GM23338 (cell line): ENCODE results near the gene PPP1CB. TPM values are rescaled to one million over a fixed set of nuclear protein-coding genes. Genes with fewer than 3 reads are reported as not detected.

Source experiments
- ATAC-seq: fragments of 200-7000 bp; cut with Tn5 transposase; 3 replicates; pipeline ENCODE4 v1.9.1; 2020
- DNase-seq: peaks from one replicate; pipeline ENCODE4 v3.0.0-alpha.2; 2015; ENCODE audit warnings: low spot score
- H2AFZ ChIP-seq: fragments of 200-600 bp; sonication (generic); 2 replicates; pipeline ENCODE4 v1.8.0; 2016; ENCODE audit warnings: antibody characterized with exemption, mild to moderate bottlenecking, moderate library complexity
- H3F3A ChIP-seq: fragments of 200-600 bp; sonication (generic); replicated peaks from 2 replicates; pipeline ENCODE4 v1.8.0; 2017; ENCODE audit warnings: antibody characterized with exemption, mixed run types, low read depth
- H3K27ac ChIP-seq: fragments of 200-600 bp; sonication (generic); 2 replicates; pipeline ENCODE4 v1.6.1; 2016; ENCODE audit warnings: low read depth
- H3K27me3 ChIP-seq: fragments of 200-600 bp; sonication (generic); 2 replicates; pipeline ENCODE4 v1.8.0; 2016; ENCODE audit warnings: mild to moderate bottlenecking, mixed run types, moderate library complexity; ENCODE audit not compliant: insufficient read depth
- H3K36me3 ChIP-seq: fragments of 200-600 bp; sonication (generic); 2 replicates; pipeline ENCODE4 v1.8.0; 2016; ENCODE audit warnings: mild to moderate bottlenecking; ENCODE audit not compliant: insufficient read depth
- H3K4me1 ChIP-seq: fragments of 200-600 bp; sonication (generic); 2 replicates; pipeline ENCODE4 v1.8.0; 2016; ENCODE audit warnings: mild to moderate bottlenecking, moderate library complexity; ENCODE audit not compliant: insufficient read depth
- H3K4me2 ChIP-seq: fragments of 200-600 bp; sonication (generic); 2 replicates; pipeline ENCODE4 v1.7.1; 2017; ENCODE audit warnings: mixed run types
- H3K4me3 ChIP-seq: fragments of 200-600 bp; sonication (generic); 2 replicates; pipeline ENCODE4 v1.6.1; 2016; ENCODE audit warnings: mixed run types
- H3K79me2 ChIP-seq: fragments of 200-600 bp; sonication (generic); replicated peaks from 2 replicates; pipeline ENCODE4 v1.8.0; 2017; ENCODE audit warnings: mild to moderate bottlenecking; ENCODE audit not compliant: insufficient read depth
- H3K9me2 ChIP-seq: fragments of 200-600 bp; sonication (generic); 2 replicates; pipeline ENCODE4 v1.8.0; 2017; ENCODE audit not compliant: insufficient read depth
- H4K20me1 ChIP-seq: fragments of 200-600 bp; sonication (generic); replicated peaks from 2 replicates; pipeline ENCODE4 v1.8.0; 2017; ENCODE audit warnings: mild to moderate bottlenecking; ENCODE audit not compliant: insufficient read depth
- H3K27ac Mint-ChIP-seq: 2 replicates; pipeline ENCODE4 v1.8.0; 2020; ENCODE audit warnings: inconsistent platforms, mild to moderate bottlenecking, moderate library complexity, mixed read lengths
- H3K27me3 Mint-ChIP-seq: 3 replicates; pipeline ENCODE4 v1.8.0; 2022; ENCODE audit warnings: low read depth, mild to moderate bottlenecking, moderate library complexity, mixed read lengths, inconsistent platforms; ENCODE audit not compliant: insufficient read depth, poor library complexity
- H3K36me3 Mint-ChIP-seq: 3 replicates; pipeline ENCODE4 v1.8.0; 2021; ENCODE audit warnings: low read depth, mild to moderate bottlenecking, inconsistent platforms, moderate library complexity, mixed read lengths
- H3K4me1 Mint-ChIP-seq: 3 replicates; pipeline ENCODE4 v1.8.0; 2020; ENCODE audit warnings: mild to moderate bottlenecking, inconsistent platforms, mixed read lengths
- H3K4me3 Mint-ChIP-seq: 3 replicates; pipeline ENCODE4 v1.8.0; 2021; ENCODE audit warnings: moderate library complexity, mild to moderate bottlenecking, inconsistent platforms, mixed read lengths
- H3K9me3 Mint-ChIP-seq: 3 replicates; pipeline ENCODE4 v1.8.0; 2020; ENCODE audit warnings: moderate library complexity, mild to moderate bottlenecking, inconsistent platforms, mixed read lengths
- CREB1 ChIP-seq: fragments of 250-450 bp; sonication (Bioruptor Pico); IDR thresholded peaks from 2 replicates; pipeline ENCODE4 v1.5.0; 2020; ENCODE audit warnings: low read depth, mild to moderate bottlenecking, moderate library complexity
- EZH2 ChIP-seq: fragments of 200-600 bp; sonication (generic); IDR thresholded peaks from one replicate; pipeline ENCODE4 v1.8.0; 2017; ENCODE audit warnings: antibody characterized with exemption, mild to moderate bottlenecking, low read depth; ENCODE audit not compliant: unreplicated experiment
- EZH2phosphoT487 ChIP-seq: fragments of 200-600 bp; sonication (generic); IDR thresholded peaks from one replicate; pipeline ENCODE4 v1.8.1; 2018; ENCODE audit warnings: antibody characterized with exemption; ENCODE audit not compliant: unreplicated experiment
- POLR2AphosphoS5 ChIP-seq: IDR thresholded peaks from 2 replicates; pipeline ENCODE4 v1.6.1; 2016; ENCODE audit warnings: antibody characterized with exemption, low read depth
- STAT1 ChIP-seq: IDR thresholded peaks from one replicate; pipeline ENCODE4 v1.6.1; 2016; ENCODE audit warnings: antibody characterized with exemption; ENCODE audit not compliant: unreplicated experiment
- polyA plus RNA-seq: library from polyadenylated mRNA; unstranded; fragments of >200 nt; fragmentation: Nextera tagmentation; extraction: Ambion mirVana; gene quantifications from 2 replicates; pipeline ENCODE4 v1.2.1, GENCODE V29; 2016
- total RNA-seq: library from RNA; depleted of rRNA; stranded (reverse); fragments of >200 nt; shearing (Covaris generic); gene quantifications from 2 replicates; pipeline ENCODE4 v1.2.3, GENCODE V29; 2014
- TF ChIP-seq, protein P1 (sequence below): fragments of 250-450 bp; sonication (Bioruptor Pico); IDR thresholded peaks from 2 replicates; pipeline ENCODE4 v1.5.0; 2020; ENCODE audit warnings: mild to moderate bottlenecking, moderate library complexity
- TF ChIP-seq, protein P2 (sequence below): IDR thresholded peaks from 2 replicates; pipeline ENCODE4 v1.6.1; 2016; ENCODE audit warnings: antibody characterized with exemption
- TF ChIP-seq, protein P3 (sequence below): IDR thresholded peaks from one replicate; pipeline ENCODE4 v1.6.1; 2018; ENCODE audit warnings: antibody characterized with exemption; ENCODE audit not compliant: unreplicated experiment
- TF ChIP-seq, protein P4 (sequence below), 2 experiments: fragments of 200-600 bp in 1 of 2; sonication (generic) in 1 of 2; conservative IDR thresholded peaks; 2 replicates each; pipeline versions ENCODE4 v1.5.1 to v1.6.1; 2016 to 2017; ENCODE audit warnings: antibody characterized with exemption in 2 of 2, low read depth in 2 of 2, mild to moderate bottlenecking in 2 of 2, moderate library complexity in 1 of 2

The PPP1CB gene
- total and polyA plus RNA-seq, 2 experiments from 2014 or later, result 103 to 118 TPM

DNA sequence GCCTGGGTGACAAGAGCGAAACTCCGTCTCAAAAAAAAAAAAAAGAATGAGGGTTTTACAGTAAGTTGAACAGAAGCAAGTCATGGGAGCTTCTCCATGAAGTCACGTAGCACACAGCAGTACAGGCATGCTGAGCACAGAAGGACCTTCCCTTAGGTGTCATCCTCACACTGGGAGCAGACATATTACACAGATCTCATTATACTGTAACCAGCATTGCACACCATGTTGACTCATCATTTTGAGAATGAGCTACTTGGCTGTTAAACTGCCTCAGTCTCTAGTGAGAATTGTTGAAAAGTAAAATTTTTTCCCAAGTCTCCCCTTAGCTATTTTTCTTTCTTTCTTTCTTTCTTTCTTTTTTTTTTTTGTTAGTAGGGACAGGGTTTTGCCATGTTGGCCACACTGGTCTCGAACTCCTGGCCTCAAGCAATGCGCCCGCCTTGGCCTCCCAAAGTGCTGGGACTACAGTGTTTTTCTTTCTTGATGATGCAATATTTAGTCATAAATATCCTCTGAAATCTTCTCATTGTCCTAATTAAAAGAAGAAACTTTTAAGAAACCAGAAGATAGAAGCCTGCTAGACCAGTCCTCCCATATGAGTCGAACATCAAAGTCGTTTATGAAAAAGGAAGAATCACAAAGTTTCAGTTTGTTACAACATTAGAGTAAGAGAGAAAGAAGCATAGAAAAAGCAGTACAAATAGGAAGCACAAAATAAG lies 37.9 kb upstream of the PPP1CB start (continued):
- TF ChIP-seq, protein P1, sequence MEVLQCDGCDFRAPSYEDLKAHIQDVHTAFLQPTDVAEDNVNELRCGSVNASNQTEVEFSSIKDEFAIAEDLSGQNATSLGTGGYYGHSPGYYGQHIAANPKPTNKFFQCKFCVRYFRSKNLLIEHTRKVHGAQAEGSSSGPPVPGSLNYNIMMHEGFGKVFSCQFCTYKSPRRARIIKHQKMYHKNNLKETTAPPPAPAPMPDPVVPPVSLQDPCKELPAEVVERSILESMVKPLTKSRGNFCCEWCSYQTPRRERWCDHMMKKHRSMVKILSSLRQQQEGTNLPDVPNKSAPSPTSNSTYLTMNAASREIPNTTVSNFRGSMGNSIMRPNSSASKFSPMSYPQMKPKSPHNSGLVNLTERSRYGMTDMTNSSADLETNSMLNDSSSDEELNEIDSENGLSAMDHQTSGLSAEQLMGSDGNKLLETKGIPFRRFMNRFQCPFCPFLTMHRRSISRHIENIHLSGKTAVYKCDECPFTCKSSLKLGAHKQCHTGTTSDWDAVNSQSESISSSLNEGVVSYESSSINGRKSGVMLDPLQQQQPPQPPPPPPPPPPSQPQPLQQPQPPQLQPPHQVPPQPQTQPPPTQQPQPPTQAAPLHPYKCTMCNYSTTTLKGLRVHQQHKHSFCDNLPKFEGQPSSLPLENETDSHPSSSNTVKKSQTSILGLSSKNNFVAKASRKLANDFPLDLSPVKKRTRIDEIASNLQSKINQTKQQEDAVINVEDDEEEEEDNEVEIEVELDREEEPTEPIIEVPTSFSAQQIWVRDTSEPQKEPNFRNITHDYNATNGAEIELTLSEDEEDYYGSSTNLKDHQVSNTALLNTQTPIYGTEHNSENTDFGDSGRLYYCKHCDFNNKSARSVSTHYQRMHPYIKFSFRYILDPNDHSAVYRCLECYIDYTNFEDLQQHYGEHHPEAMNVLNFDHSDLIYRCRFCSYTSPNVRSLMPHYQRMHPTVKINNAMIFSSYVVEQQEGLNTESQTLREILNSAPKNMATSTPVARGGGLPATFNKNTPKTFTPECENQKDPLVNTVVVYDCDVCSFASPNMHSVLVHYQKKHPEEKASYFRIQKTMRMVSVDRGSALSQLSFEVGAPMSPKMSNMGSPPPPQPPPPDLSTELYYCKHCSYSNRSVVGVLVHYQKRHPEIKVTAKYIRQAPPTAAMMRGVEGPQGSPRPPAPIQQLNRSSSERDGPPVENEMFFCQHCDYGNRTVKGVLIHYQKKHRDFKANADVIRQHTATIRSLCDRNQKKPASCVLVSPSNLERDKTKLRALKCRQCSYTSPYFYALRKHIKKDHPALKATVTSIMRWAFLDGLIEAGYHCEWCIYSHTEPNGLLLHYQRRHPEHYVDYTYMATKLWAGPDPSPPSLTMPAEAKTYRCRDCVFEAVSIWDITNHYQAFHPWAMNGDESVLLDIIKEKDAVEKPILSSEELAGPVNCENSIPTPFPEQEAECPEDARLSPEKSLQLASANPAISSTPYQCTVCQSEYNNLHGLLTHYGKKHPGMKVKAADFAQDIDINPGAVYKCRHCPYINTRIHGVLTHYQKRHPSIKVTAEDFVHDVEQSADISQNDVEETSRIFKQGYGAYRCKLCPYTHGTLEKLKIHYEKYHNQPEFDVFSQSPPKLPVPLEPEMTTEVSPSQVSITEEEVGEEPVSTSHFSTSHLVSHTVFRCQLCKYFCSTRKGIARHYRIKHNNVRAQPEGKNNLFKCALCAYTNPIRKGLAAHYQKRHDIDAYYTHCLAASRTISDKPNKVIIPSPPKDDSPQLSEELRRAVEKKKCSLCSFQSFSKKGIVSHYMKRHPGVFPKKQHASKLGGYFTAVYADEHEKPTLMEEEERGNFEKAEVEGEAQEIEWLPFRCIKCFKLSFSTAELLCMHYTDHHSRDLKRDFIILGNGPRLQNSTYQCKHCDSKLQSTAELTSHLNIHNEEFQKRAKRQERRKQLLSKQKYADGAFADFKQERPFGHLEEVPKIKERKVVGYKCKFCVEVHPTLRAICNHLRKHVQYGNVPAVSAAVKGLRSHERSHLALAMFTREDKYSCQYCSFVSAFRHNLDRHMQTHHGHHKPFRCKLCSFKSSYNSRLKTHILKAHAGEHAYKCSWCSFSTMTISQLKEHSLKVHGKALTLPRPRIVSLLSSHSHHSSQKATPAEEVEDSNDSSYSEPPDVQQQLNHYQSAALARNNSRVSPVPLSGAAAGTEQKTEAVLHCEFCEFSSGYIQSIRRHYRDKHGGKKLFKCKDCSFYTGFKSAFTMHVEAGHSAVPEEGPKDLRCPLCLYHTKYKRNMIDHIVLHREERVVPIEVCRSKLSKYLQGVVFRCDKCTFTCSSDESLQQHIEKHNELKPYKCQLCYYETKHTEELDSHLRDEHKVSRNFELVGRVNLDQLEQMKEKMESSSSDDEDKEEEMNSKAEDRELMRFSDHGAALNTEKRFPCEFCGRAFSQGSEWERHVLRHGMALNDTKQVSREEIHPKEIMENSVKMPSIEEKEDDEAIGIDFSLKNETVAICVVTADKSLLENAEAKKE (CRISPR knock-in tag), result no peak
- TF ChIP-seq, protein P2, sequence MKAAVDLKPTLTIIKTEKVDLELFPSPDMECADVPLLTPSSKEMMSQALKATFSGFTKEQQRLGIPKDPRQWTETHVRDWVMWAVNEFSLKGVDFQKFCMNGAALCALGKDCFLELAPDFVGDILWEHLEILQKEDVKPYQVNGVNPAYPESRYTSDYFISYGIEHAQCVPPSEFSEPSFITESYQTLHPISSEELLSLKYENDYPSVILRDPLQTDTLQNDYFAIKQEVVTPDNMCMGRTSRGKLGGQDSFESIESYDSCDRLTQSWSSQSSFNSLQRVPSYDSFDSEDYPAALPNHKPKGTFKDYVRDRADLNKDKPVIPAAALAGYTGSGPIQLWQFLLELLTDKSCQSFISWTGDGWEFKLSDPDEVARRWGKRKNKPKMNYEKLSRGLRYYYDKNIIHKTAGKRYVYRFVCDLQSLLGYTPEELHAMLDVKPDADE, result no peak

DNA sequence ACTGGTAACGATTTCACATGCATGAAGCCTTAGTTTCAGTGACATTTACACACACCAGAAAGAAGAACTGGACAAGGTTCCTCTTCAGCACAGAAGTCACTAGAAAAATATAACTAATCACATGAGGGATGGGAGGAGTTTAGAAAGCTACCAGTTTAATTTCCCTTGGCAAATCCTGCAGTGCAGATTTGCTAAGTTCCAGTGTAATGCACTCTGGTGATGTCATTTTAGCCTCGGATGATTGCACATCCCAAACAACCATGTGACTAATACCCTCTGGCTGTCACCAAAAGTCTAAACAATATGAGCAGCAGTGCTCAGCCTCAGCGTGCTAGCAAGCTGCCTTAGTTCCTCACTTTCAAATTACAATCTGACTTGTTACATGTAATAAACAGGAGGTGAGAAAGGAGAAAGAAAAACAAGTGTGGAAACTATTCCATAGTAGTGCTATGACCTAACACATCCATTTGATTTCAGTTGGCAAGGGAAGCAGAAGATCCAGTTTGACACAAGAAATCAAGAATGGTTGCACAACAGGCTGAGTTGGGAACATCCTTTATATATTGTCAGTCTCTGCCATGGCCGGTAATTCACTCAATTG lies 35.3 kb upstream of the PPP1CB start:
- Histone ChIP-seq H3F3A (no peaks in the 10 kb centered on the region), H3K79me2 (no peaks in the 10 kb centered on the region), H2AFZ (no peak overlapping the region), H3K4me1 (no peaks in the 10 kb centered on the region), H3K27ac (no peak overlapping the region), H3K4me2 (no peak overlapping the region), H3K9me2 (no peaks in the 10 kb centered on the region), H3K4me3 (no peak overlapping the region), H3K36me3 (no peaks in the 10 kb centered on the region), H4K20me1 (no peaks in the 10 kb centered on the region), H3K27me3 (no peaks in the 10 kb centered on the region)
- H3K4me1 Mint-ChIP-seq, result no peaks in the 10 kb centered on the region
- no peak overlapping the region for H3K27ac Mint-ChIP-seq
- H3K27me3 Mint-ChIP-seq, result peaks cover 1% of the 10 kb centered on the region
- DNase-seq (no peak), ATAC-seq (no peak)
- no peaks in the 10 kb centered on the region for H3K36me3 Mint-ChIP-seq
- no peak overlapping the region for H3K4me3 Mint-ChIP-seq
- H3K9me3 Mint-ChIP-seq, result no peaks in the 10 kb centered on the region; the same call in 1 of the 3 replicates
- TF ChIP-seq STAT1 (no peak), CREB1 (CRISPR knock-in tag) (no peak), EZH2 (no peak), POLR2AphosphoS5 (no peak), EZH2phosphoT487 (no peak)
- TF ChIP-seq, protein P2, result no peak
- TF ChIP-seq, protein P3, sequence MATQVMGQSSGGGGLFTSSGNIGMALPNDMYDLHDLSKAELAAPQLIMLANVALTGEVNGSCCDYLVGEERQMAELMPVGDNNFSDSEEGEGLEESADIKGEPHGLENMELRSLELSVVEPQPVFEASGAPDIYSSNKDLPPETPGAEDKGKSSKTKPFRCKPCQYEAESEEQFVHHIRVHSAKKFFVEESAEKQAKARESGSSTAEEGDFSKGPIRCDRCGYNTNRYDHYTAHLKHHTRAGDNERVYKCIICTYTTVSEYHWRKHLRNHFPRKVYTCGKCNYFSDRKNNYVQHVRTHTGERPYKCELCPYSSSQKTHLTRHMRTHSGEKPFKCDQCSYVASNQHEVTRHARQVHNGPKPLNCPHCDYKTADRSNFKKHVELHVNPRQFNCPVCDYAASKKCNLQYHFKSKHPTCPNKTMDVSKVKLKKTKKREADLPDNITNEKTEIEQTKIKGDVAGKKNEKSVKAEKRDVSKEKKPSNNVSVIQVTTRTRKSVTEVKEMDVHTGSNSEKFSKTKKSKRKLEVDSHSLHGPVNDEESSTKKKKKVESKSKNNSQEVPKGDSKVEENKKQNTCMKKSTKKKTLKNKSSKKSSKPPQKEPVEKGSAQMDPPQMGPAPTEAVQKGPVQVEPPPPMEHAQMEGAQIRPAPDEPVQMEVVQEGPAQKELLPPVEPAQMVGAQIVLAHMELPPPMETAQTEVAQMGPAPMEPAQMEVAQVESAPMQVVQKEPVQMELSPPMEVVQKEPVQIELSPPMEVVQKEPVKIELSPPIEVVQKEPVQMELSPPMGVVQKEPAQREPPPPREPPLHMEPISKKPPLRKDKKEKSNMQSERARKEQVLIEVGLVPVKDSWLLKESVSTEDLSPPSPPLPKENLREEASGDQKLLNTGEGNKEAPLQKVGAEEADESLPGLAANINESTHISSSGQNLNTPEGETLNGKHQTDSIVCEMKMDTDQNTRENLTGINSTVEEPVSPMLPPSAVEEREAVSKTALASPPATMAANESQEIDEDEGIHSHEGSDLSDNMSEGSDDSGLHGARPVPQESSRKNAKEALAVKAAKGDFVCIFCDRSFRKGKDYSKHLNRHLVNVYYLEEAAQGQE, result no peak
- TF ChIP-seq, protein P4, sequence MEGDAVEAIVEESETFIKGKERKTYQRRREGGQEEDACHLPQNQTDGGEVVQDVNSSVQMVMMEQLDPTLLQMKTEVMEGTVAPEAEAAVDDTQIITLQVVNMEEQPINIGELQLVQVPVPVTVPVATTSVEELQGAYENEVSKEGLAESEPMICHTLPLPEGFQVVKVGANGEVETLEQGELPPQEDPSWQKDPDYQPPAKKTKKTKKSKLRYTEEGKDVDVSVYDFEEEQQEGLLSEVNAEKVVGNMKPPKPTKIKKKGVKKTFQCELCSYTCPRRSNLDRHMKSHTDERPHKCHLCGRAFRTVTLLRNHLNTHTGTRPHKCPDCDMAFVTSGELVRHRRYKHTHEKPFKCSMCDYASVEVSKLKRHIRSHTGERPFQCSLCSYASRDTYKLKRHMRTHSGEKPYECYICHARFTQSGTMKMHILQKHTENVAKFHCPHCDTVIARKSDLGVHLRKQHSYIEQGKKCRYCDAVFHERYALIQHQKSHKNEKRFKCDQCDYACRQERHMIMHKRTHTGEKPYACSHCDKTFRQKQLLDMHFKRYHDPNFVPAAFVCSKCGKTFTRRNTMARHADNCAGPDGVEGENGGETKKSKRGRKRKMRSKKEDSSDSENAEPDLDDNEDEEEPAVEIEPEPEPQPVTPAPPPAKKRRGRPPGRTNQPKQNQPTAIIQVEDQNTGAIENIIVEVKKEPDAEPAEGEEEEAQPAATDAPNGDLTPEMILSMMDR (conservative IDR thresholded peaks at IDR 0.05; ENCODE audit: low read depth in 2 of 2), result no peak
